Stimulated activated CD4-positive, alpha-beta T cell treated with anti-CD3 and anti-CD28 coated beads, Interleukin-12 subunit alpha, Interleukin-12 subunit beta, amount 100 ng/mL, for 24 hours (primary cell): Measurements from ENCODE around the gene SERPINA5.
"Not testable (repeated sequence)": the region's sequence is repeated elsewhere in the genome, so short reads cannot be mapped to it uniquely, and the experiment has no call there.

Experiments
- DNase-seq, 2 experiments: peaks; one replicate each; pipeline ENCODE4 v3.0.0-alpha.2; 2020; ENCODE audit warnings: low read depth in 2 of 2

Gene SERPINA5

DNA sequence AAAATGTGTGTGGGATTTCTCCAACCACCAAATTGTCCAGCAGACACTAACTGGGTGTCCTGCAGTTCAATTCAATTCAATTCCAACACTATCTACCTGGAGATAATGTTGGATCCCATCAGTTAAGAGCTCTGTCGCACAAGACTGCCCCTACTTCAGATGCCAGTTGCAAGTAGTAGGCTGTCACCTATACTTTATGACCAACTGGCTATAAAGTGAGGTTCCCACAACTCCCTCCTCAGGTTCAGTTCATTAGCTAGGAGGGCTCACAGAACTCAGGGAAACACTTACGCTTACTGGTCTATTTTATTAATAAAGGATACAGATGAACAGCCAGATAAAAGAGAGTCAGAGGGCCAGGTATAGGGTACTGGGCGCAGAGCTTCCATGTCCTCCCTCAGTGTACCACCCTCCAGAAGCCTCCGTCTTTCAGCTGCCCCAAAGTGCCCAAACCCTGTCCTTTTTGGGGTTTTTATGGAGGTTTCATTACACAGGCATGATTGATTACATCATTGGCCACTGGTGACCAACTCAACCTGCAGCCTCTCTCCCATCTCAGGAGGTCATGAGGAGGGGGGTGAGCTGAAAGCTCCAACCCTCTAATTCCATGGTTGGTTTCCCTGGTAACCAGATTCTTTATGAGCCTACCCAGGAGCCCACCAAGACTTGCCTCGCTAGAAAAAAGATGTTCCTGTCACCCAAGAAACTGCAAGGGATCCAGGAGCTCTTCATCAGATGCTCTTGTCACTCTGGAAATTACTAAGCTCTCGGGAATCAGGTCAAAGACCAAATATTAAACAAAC, 7.5 kb upstream of the SERPINA5 start:
- DNase-seq, result no peak

DNA sequence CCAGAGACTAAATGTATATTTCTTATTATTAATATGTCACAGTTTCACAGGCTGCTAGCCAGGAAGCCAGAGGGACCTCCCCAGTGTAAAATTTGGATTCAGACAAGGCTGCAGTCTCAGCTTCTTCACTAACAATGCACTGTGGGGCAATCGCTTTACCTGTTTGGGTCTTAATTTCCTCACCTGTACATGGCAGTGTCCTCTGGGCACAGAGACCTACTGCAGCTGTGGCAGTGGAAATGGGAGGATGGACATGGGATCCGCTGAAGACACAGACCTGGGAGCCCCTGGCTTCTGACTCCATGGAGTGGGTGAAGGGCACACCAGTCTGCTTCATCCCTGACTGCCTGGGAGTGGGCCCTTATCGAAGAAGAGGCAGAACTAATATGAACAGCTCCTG, 6.9 kb upstream of the SERPINA5 start:
- no peak for DNase-seq

DNA sequence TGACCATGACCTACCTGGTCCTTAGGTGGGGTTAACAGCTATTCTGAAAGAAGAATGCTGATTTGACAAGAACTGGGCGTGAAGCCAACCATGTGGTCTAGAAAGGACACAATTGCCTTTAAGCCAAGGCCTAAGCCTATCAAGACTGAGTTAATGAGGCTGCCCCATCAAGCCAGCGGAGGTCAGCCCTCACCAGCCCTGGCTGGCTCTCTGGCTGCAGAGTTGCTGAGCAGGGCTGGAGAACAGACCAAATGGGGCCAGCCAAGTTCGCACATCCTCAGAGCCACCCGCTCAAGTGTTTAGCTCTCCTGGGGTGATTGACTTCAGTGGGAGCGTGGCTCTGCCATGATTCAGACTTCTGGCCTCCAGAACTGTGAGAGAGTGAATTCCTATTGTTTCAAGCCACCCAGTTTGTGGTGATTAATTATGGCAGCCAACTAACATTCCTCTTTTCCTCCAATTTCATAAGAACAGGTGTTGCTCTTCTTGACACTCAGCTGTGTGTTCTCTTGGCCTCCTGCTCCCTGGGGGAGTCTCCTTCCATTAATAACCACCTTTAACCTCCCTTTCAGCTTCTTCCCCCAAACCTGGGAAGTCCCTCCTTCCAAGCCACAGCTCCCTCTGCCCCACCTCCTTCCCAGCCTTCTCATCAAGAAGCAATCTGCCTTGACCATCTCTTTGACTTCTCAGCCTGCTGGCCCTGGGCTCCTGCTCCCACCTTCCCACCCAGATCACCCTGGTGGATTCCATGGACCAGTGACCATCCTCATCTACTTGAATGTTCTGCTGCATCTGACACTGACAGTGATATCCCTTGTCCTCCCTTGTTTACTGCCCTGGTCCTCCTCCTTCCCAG, 5.3 kb upstream of the SERPINA5 start:
- no peak for DNase-seq

DNA sequence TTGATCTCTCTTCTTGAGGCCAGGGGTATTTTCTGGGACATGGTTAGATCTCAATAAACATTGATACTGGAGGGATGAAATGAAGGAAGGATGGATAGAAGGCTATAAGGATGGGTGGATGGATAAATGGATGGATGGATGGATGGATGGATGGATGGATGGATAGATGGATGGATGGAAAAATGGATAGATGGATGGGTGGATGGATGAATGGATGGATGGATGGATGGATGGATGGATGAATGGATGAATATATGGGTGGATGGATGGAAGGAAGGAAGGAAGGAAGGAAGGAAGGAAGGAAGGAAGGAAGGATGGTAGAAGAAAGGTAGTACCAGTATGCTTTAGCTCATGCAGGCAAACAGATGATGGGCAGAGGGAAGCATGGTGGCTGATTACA, 3.8 kb upstream of the SERPINA5 start:
- DNase-seq, result not testable (repeated sequence)

DNA sequence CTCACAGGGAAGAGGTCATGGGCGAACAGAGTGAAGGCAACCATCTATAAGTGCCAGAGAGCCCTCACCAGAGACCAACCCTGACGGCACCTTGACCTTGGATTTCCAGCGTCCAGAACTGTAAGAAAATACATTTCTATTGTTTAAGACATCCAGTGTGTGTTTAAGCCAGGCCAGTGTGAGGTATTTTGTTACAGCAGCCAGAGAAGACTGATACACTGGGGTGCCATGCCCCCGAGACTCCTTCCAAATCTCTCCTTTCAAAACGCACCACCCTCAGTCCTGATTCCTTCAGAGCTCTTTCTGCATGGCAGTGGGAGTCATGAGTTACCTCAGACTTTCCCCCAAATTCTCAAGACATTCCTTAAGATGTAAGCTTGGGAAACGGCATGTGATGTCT, 2.5 kb upstream of the SERPINA5 start:
- DNase-seq, result no peak

DNA sequence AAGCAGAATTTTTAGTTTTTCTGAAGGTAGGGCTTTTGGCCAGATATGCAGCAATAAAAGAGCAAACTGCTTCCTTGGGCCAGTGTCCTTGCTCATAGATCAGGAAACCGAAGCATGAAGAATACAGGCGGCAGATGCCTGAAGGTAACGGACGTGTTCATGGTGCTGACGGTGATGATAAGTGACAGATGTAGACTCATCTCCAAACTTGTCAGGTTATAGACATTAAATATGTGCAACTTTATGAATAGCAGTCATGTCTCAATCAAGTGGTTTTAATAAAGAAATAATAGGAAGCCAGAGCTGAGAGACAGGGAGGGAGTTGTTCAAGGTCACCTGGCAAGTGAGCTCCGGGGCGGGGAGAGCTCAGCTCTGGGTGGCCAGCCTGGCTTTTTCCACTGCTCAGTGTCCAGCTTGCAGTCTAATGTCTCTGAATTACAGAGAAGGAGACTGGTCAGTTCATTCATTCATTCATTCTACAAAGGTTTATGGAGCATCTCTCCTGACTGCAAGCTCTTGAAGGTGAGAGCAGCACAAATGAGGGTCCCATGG, 1.0 kb downstream of the SERPINA5 start:
- DNase-seq, result no peak

DNA sequence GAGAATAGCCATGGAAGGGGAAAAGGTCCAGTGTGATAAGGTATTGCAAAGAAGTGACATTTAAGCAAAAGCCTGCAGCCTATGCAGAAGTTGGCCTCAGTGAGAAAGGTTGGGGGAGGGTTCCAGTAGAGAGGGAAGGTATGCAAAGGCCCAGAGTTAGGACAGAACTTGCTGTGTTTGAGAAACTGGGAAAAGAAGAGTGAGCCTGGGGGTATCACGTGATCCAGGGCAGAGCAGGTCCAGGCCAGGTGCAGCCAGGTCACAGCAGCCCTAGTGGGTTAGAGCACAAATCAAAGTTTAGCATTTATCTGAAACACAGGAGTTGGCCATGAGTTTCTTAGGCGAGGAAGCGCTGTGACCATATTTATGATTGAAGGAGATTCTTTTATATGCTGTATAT, 1.6 kb downstream of the SERPINA5 start:
- DNase-seq, result no peak

DNA sequence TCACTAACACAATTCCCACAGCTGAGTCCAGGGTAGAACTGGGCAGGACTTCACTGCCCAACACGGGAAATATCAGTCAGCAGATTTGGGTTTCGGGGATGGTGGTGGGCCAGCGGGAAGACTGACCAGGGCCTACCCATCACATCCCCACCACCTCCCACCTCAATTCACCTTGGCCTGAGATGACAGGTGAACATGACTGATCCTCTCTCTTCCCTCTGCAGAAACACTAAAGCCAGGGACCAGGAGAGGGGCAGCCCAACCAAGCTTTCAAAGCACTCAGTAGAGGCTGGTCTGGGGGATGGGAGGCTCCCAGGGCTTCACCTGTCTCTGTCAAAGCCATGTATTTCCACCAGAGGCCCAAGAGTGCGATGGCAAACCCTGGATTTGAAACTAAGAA, 2.3 kb downstream of the SERPINA5 start:
- no peak for DNase-seq

DNA sequence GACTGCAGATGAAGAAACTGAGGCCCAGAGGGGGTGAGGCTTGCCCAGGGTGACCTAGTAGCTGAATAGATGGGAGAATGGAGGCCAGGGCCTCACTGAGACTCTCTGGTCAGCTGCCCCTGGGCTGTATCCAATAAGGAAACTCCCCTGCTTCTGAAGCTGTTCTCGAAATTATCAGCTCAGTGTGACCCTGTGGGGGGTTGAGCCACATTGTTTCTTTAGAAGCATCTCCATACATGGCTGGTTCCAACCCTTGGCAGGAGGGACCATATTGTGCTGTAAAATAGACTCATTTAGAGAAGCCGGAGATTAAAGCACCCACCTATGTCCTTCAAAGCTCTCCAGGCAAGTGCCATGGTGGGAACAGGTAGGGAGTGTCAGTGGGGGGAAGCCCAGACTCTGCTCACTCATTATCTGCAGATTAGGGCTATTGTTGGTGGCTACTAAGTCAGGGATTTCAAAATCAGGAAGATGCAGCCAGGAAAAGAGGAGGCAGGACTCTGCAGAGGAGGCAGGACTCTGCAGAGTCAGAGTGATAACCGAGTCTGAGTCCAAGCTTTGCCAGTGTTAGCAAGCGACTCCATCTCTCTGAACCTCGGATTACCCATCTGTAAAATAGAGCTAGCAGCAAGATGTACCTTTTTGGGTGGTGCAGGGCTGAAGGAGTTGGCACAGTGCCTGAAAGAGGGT, 3.5 kb downstream of the SERPINA5 start:
- no peak for DNase-seq

DNA sequence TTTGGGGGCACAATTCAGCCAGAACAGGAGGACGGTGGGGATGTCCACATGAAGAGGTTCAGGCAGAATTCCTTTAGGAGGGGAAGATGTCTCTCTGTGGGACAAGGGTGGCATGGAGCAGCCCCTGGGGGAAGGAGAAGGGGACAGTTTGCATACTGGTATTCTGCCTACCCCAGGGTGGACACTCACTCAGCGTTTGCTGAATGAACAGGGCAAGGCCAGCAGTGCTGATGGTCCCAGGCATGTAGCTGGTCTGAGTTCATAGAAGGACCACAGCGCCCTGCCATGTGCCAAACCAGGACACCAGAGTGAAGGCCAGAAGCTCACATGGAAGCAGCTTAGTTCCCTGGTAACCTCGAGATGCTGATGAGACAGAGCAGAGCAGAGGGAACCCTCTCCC, 5.4 kb downstream of the SERPINA5 start:
- no peak for DNase-seq

DNA sequence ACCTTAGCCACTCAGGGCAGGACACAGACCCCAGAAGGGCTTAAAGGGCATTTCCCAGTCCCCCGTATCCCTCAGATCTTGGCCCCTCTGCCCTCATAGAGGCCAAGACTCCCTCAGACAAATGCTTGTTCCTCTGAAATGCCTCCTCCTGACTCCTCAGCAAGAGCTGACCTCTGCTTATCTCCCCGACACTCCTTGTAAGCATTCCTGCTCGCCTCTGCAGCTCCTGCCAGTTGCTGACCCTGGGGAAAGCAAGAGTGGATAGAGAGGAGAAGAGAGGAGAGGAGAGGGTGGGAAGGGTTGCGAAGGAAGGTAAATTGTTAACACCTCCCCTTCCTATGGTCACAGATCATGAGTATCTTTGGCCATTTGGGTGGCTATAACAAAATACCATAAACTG, 7.1 kb downstream of the SERPINA5 start:
- DNase-seq, result no peak

DNA sequence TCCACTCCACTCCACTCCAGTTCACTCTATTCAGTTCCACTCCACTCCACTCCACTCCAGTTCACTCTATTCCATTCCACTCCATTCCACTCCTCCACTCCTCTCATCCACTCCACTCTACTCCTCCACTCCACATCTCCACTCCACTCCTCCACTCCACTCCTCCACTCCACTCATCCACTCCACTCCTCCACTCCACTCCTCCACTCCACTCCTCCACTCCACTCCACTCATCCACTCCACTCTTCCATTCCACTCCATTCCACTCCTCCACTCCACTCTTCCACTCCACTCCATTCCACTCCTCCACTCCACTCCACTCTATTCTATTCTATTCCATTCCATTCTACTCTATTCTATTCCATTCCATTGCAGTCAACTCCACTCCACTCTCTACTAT, 9.8 kb downstream of the SERPINA5 start:
- DNase-seq, result no peak

DNA sequence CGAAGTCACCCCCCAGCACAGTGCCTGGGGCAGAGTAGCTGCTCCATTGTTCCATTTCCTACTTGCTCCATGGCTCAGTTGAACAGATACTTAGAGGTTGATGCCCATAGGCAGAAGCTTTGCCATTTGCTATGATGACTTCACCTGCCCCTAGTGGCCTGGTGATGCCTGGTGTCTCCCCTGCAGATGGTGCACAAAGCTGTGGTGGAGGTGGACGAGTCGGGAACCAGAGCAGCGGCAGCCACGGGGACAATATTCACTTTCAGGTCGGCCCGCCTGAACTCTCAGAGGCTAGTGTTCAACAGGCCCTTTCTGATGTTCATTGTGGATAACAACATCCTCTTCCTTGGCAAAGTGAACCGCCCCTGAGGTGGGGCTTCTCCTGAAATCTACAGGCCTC, 10.6 kb downstream of the SERPINA5 start:
- no peak for DNase-seq

DNA sequence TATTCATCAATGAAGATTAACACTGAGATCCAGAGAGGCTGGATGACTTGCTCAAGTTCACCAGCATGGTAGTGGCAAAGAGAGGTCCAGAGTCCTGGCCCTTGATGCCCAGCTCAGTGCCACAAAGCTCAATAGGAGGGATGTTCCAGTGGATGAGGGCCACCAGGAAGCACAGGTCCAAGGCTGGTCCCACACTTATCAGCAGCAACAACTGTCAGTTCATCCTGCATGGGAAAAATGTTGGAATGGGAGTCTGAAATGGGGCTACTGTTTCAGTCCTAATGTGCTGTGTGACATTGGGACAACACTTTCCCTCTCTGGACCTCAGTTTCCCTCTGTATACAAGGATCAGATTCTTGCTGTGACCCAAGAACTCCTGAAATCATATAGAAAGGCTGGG, 11.2 kb downstream of the SERPINA5 start:
- no peak for DNase-seq

DNA sequence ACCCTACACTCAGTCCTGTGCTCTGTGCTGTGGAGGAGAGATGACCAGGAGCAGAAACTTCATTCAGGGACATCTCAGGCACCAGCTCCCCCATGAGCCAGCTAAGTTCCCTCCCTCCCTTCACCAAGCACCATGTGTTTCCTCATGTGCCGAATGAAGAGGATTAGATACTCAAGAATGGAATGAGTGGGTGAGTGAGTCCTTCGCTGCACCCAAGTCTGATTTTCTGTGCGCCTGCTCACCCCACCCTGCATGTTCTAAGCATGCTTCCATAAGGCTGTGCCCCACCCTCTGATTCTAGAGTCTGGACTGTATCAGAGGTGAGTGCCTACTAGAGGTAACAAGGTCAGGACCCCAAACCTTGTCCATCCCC, 12.1 kb downstream of the SERPINA5 start:
- DNase-seq, result no peak

DNA sequence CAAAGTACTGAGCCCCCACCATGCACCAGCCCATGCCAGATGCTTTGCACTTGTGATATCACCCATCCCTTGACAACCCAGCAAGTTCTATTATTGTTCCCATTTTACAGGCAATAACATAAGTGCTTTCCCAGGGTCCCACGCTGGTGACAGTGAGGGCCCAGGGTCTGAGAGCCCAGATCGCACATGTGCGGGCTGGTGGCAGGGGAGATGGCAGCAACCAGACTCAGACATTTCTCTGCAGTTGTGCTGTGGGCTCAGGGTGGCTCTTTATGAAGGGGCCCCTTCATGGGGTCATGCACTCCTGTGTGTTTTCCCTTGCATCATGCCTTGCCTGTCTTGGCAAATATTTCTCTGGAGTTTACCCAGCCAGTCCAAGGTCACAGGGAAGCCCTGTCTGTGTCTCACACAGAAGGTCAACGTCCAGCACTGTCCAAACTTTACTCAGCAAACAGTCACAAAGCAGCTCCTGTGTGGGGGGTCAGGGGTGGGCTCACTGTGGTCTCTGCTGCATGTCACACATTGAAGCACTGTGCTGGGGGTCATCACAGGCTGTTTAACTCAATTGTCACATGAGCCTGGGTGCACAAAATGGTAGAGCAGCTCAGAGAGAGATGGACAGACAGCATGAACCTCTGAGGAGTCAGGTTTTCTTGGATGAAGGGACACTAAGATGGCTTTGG, 12.7 kb downstream of the SERPINA5 start:
- no peak for DNase-seq

DNA sequence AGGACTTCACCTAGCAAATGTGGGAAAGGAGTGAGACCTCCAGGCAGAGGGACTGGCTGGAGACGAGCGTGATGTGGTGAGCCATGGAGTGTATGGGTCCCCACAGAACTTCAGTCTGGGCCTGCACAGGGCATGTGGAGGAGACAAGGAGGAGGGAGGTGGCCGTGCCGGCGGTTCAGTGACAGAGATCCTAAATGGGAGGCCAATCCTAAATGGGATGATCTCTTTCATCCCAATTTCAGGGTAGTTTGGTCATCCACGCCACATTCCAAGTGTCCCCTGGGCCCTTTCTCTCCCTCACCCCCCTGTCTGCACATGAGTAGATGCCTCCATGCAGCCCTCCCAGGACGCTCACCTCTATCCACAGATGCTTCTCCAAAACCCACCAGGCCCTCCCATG, 13.2 kb downstream of the SERPINA5 start:
- DNase-seq, result no peak

DNA sequence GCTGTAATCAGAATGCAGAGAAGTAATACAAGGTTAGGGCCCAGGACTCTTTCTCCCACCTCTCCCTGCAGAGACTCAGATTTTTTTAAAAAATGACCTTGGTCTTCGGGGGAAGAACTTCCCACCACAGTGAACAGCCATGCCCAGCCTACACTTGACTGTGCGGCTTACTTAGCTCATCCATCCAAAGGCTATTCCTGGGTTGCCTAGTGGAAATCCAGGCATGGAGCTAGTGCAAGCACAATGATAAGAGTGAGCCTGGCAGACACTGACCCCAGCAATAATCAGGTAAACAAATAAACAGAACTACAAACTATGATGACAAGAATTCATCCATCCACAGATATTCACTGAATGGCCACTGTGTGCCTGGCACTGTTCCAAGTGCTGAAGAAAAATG, 14.7 kb downstream of the SERPINA5 start:
- no peak for DNase-seq

DNA sequence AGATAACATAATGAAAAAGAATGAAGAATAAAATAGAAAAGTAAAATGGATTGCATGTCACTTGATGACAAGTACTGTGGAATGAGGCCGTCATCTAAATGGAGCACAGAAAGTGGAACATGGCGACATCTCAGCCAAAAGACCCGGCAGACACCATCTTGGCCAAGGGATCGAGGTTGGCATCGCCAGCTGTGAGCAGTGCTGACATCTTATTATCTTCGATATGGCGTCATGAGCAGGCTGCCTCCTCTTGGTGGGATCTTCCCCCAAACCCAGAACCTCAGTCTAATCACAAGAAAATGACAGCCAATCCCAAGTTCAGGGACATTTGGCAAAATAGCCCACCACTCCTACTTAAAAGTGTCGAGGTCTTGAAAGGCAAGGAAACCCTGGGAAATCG, 15.1 kb downstream of the SERPINA5 start:
- DNase-seq, result no peak

DNA sequence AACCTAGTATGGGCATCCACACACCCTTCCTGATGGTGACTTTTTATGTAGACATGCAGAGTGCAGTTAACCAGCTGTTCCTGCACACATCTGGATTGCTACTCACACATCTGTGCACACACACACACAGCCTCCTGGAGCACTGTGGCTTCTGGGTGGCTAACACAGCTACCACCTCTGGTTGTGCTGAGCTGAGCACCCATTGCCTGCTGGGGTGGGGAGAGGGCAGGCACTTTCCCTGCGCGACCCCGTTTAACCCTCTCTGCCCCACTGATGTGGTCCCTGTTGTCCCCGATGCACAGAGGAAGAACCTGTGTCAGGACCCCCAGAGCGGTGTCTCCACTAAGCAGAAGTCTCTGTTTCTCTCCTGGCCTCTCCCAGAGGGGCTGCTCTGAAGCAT, 16.6 kb downstream of the SERPINA5 start:
- DNase-seq, result no peak

DNA sequence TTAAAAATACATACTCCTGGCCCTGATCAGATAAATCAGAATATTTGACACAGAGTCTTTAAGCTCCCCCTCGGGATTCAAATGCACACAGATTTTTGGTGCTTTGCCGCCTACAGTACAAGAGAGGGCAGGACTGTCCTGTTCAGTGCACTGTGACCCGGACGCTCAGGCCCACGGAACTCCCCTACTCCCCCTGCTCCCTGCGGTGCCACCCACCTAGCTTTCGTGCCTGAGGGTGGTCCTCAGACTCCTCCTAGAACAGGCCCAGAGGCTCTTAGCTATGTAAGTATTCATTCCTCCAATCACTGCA, 17.2 kb downstream of the SERPINA5 start:
- no peak for DNase-seq
